ENCODE results near the gene MPO. TPM values are rescaled to one million over a fixed set of nuclear protein-coding genes. Genes with fewer than 3 reads are reported as not detected.

MPO gene
- total and polyA plus RNA-seq, 4 donors: 0.14 to 221 (median 0.52) TPM

DNA sequence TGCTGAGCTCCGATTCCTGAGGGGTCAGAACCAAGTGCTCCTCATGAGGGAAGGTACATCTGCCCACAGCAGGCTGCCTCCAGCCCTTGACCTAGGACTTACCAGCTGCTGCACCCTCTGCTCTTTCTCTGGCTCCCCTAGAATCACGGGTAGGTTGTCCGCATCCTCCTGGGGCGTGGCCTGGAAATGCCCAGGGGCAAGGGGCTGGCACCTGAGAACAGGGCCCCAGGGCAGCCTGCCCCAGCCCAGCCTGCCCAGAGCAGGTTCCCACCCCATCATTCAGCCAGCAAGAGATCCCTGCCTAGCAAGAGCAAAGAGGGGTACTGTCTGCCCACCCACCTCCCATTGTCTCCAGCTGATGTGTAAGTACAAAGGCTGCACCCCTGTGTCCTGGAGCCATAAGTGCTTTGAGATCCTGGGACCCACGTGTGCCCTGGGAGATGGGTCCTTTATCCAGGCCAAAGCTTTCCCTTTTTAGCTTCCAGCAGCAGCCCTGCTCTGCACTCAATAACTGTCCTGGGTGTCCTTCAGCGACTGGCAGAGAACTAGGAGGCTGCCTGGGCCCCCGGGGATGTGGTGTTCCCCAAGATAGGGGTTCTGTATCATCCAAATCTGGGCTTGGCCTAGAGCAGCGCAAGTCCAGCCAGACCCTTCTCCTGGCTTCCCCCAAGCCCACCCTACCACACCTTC, 42.8 kb upstream of the MPO start:
- Histone ChIP-seq H3K9ac (ENCODE audit: low read depth in 1 of 2, low read length in 2 of 2) (no peak overlapping the region), H3K4me1 (ENCODE audit: control insufficient read depth in 4 of 4, insufficient read depth in 4 of 4, low read length in 3 of 4) (peaks cover 2 to 16% (median 13%) of the 10 kb centered on the region in 4 donors), H3K9me3 (ENCODE audit: control insufficient read depth in 4 of 4, low read length in 3 of 4) (no peaks in the 10 kb centered on the region), H3K27ac (ENCODE audit: low read depth in 1 of 2, low read length in 2 of 2) (no peak overlapping the region), H3K36me3 (ENCODE audit: control insufficient read depth in 4 of 4, insufficient read depth in 3 of 4, low read depth in 1 of 4, low read length in 3 of 4) (peaks cover 0 to 2% (median 0%) of the 10 kb centered on the region in 4 donors), H3K4me3 (ENCODE audit: low read depth in 1 of 3, low read length in 3 of 3) (no peak overlapping the region), H3K27me3 (ENCODE audit: control insufficient read depth in 4 of 4, insufficient read depth in 4 of 4, low read length in 3 of 4) (no peaks in the 10 kb centered on the region)
- TF ChIP-seq FOXA1 (IDR thresholded peaks at IDR 0.05) (no peak), JUND (IDR thresholded peaks at IDR 0.05) (no peak), YY1 (IDR thresholded peaks at IDR 0.05) (no peak), HNF4A (conservative IDR thresholded peaks at IDR 0.05) (no peak), FOXA2 (IDR thresholded peaks at IDR 0.05) (no peak), GABPA (IDR thresholded peaks at IDR 0.05 in 1 of 2, conservative IDR thresholded peaks at IDR 0.05 in 1 of 2) (no peak)
- TF ChIP-seq, protein P1, sequence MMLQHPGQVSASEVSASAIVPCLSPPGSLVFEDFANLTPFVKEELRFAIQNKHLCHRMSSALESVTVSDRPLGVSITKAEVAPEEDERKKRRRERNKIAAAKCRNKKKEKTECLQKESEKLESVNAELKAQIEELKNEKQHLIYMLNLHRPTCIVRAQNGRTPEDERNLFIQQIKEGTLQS (IDR thresholded peaks at IDR 0.05): no peak
- TF ChIP-seq, protein P2, sequence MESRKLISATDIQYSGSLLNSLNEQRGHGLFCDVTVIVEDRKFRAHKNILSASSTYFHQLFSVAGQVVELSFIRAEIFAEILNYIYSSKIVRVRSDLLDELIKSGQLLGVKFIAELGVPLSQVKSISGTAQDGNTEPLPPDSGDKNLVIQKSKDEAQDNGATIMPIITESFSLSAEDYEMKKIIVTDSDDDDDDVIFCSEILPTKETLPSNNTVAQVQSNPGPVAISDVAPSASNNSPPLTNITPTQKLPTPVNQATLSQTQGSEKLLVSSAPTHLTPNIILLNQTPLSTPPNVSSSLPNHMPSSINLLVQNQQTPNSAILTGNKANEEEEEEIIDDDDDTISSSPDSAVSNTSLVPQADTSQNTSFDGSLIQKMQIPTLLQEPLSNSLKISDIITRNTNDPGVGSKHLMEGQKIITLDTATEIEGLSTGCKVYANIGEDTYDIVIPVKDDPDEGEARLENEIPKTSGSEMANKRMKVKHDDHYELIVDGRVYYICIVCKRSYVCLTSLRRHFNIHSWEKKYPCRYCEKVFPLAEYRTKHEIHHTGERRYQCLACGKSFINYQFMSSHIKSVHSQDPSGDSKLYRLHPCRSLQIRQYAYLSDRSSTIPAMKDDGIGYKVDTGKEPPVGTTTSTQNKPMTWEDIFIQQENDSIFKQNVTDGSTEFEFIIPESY (IDR thresholded peaks at IDR 0.05): no peak
- 84% methylated on average over 8 of the region's 8 CpGs for WGBS
- no peak for DNase-seq (ENCODE audit: low spot score)

DNA sequence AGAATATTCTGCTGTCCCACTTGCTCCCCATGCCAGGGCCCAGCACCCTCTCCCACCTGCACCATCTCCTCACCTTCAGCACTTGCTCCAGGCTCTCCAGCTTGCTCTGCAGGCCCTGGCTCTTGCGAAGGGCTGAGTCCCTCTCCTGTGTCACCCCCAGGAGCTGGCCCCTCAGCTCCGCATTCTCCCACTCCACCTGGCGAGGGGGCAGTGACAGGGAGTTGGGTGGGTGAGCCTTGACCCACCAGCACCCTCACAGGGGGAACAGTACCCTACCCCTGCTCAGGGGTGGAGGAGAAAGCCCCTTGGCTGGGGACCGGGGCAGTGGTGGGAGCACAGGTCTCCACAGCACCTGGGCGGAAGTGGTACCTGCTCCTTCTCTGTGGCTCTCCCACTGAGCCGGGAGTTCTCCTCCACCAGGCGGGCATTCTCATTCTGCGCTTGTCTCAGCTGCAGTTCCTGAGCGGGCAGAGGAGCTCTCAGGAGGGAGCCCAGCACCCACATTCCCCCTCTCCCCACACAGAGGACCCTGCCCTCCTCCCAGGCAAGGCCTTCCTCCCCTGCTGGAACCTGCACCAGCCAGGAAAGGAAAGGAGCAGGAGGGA, 41.9 kb upstream of the MPO start:
- H3K27me3 ChIP-seq (ENCODE audit: control insufficient read depth in 4 of 4, insufficient read depth in 4 of 4, low read length in 3 of 4): no peaks in the 10 kb centered on the region
- WGBS: 93% methylated on average over 9 of the region's 9 CpGs
- peaks cover 0 to 2% (median 0%) of the 10 kb centered on the region in 4 donors for H3K36me3 ChIP-seq (ENCODE audit: control insufficient read depth in 4 of 4, insufficient read depth in 3 of 4, low read depth in 1 of 4, low read length in 3 of 4)
- TF ChIP-seq FOXA2 (IDR thresholded peaks at IDR 0.05) (no peak), SP1 (IDR thresholded peaks at IDR 0.05) (no peak), HNF4G (IDR thresholded peaks at IDR 0.05) (no peak), GABPA (IDR thresholded peaks at IDR 0.05 in 1 of 2, conservative IDR thresholded peaks at IDR 0.05 in 1 of 2) (no peak), YY1 (IDR thresholded peaks at IDR 0.05) (no peak), NR2F2 (IDR thresholded peaks at IDR 0.05) (no peak), RXRA (IDR thresholded peaks at IDR 0.05) (no peak), FOXA1 (IDR thresholded peaks at IDR 0.05) (no peak)
- TF ChIP-seq, protein P3, sequence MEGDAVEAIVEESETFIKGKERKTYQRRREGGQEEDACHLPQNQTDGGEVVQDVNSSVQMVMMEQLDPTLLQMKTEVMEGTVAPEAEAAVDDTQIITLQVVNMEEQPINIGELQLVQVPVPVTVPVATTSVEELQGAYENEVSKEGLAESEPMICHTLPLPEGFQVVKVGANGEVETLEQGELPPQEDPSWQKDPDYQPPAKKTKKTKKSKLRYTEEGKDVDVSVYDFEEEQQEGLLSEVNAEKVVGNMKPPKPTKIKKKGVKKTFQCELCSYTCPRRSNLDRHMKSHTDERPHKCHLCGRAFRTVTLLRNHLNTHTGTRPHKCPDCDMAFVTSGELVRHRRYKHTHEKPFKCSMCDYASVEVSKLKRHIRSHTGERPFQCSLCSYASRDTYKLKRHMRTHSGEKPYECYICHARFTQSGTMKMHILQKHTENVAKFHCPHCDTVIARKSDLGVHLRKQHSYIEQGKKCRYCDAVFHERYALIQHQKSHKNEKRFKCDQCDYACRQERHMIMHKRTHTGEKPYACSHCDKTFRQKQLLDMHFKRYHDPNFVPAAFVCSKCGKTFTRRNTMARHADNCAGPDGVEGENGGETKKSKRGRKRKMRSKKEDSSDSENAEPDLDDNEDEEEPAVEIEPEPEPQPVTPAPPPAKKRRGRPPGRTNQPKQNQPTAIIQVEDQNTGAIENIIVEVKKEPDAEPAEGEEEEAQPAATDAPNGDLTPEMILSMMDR (IDR thresholded peaks at IDR 0.05; ENCODE audit: low read depth, low read length, missing input control): no peak
- TF ChIP-seq, protein P4, sequence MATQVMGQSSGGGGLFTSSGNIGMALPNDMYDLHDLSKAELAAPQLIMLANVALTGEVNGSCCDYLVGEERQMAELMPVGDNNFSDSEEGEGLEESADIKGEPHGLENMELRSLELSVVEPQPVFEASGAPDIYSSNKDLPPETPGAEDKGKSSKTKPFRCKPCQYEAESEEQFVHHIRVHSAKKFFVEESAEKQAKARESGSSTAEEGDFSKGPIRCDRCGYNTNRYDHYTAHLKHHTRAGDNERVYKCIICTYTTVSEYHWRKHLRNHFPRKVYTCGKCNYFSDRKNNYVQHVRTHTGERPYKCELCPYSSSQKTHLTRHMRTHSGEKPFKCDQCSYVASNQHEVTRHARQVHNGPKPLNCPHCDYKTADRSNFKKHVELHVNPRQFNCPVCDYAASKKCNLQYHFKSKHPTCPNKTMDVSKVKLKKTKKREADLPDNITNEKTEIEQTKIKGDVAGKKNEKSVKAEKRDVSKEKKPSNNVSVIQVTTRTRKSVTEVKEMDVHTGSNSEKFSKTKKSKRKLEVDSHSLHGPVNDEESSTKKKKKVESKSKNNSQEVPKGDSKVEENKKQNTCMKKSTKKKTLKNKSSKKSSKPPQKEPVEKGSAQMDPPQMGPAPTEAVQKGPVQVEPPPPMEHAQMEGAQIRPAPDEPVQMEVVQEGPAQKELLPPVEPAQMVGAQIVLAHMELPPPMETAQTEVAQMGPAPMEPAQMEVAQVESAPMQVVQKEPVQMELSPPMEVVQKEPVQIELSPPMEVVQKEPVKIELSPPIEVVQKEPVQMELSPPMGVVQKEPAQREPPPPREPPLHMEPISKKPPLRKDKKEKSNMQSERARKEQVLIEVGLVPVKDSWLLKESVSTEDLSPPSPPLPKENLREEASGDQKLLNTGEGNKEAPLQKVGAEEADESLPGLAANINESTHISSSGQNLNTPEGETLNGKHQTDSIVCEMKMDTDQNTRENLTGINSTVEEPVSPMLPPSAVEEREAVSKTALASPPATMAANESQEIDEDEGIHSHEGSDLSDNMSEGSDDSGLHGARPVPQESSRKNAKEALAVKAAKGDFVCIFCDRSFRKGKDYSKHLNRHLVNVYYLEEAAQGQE (IDR thresholded peaks at IDR 0.05): no peak
- H3K9me3 ChIP-seq (ENCODE audit: control insufficient read depth in 4 of 4, low read length in 3 of 4): no peaks in the 10 kb centered on the region
- H3K4me3 ChIP-seq (ENCODE audit: low read depth in 1 of 3, low read length in 3 of 3): no peak overlapping the region
- no peak overlapping the region for H3K9ac ChIP-seq (ENCODE audit: low read depth in 1 of 2, low read length in 2 of 2)
- DNase-seq (ENCODE audit: low spot score): no peak
- H3K27ac ChIP-seq (ENCODE audit: low read depth in 1 of 2, low read length in 2 of 2): no peak overlapping the region
- peaks cover 2 to 16% (median 13%) of the 10 kb centered on the region in 4 donors for H3K4me1 ChIP-seq (ENCODE audit: control insufficient read depth in 4 of 4, insufficient read depth in 4 of 4, low read length in 3 of 4)

Data from liver (tissue), 9 donors.